VCaP (cell line): ENCODE data around the gene CLBA1.
"Not testable (repeated sequence)": the region's sequence is repeated elsewhere in the genome, so short reads cannot be mapped to it uniquely, and the experiment has no call there.

Experiments
- H3K27ac ChIP-seq: fragments of 450-650 bp; 2 replicates; pipeline ENCODE4 v1.5.1; 2017
- TF ChIP-seq, protein P1 (sequence below): fragments of 450-650 bp; conservative IDR thresholded peaks from 2 replicates; pipeline ENCODE4 v1.5.1; 2017; ENCODE audit warnings: mild to moderate bottlenecking, moderate library complexity

CLBA1 gene

DNA sequence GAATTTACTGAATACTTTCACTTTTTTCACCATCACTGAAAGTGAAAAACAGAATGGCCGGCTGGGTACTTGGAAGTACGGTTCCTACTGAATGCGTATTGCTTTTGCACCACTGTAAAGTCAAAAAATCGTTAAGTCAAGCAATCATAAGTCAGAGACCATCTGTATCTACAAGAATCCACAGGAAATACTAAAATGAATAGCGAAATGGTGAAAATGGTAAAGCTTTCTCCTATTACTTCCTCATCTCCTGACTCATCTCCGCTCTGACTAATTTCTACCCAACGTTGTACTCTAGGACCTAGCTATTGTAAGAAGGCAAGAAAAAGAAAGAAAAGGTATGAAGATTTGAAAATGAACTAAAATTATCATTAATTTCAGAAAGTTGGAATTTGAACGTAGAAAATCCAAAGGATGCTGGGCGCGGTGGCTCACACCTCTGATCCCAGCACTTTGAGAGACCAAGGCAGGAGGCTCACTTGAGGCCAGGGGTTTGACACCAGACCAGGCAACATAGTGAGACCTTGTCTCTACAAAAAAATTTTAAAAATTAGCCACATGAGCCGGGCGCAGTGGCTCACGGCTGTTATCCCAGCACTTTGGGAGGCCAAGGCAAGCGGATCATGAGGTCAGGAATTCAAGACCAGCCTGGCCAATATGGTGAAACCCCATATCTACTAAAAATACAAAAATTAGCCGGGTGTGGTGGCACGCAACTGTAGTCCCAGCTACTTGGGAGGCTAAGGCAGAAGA lies 40.6 kb downstream of the CLBA1 start:
- no peak overlapping the region; the same call in 1 of the 2 replicates for H3K27ac ChIP-seq
- TF ChIP-seq, protein P1, sequence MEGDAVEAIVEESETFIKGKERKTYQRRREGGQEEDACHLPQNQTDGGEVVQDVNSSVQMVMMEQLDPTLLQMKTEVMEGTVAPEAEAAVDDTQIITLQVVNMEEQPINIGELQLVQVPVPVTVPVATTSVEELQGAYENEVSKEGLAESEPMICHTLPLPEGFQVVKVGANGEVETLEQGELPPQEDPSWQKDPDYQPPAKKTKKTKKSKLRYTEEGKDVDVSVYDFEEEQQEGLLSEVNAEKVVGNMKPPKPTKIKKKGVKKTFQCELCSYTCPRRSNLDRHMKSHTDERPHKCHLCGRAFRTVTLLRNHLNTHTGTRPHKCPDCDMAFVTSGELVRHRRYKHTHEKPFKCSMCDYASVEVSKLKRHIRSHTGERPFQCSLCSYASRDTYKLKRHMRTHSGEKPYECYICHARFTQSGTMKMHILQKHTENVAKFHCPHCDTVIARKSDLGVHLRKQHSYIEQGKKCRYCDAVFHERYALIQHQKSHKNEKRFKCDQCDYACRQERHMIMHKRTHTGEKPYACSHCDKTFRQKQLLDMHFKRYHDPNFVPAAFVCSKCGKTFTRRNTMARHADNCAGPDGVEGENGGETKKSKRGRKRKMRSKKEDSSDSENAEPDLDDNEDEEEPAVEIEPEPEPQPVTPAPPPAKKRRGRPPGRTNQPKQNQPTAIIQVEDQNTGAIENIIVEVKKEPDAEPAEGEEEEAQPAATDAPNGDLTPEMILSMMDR, result no peak

DNA sequence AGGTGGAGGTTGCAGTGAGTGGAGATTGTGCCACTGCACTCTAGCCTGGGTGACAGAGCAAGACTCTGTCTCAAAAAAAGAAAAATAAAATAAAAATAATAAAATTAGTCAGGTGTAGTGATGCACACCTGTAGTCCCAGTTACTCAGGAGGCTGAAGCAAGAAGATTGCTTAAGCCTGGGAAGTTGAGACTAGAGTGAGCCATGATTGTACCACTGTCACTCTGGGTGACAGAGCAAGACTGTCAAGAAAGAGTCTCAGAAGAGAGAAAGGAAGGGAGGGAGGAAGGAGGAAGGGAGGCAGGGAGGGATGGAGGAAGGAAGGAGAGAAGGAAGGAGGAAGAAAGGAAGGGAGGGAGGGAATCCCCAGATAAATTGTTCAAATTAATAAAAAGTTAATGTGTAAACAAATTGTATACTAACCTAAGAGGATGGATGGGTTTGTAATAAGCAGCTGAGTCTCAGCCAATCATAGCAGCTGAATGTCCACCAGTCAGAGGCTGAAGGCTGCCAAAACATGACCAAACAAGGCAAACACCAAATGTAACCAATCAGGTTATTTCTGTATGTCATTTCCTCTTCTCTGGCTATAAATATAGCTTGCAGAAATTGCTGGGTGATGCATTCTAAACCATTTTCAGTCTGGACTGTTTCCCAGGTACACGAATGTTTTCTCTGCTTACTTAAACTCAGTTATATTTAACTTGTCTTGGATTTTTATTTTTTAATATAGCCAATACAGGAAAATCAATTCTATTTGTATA lies 41.4 kb downstream of the CLBA1 start:
- H3K27ac ChIP-seq, result peak overlapping the region; percentile 32; the same call in 1 of the 2 replicates
- TF ChIP-seq, protein P1, result no peak

DNA sequence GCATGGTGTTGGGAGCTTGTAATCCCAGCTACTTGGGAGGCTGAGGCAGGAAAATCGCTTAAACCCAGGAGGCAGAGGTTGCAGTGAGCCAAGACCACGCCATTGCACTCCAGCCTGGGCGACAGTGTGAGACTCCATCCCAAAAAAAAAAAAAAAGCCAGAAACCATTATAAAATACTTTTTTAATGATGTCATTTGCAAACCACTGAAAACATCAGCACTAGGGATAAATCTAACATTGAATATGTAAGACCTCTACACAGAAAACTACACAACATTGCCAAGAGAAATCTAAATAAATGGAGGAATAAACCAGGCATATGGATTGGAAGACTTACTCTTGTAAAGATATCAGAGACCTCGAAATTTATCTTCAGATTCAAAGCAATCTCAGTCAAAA lies 42.1 kb downstream of the CLBA1 start:
- peak overlapping the region; percentile 32; the same call in 1 of the 2 replicates for H3K27ac ChIP-seq

DNA sequence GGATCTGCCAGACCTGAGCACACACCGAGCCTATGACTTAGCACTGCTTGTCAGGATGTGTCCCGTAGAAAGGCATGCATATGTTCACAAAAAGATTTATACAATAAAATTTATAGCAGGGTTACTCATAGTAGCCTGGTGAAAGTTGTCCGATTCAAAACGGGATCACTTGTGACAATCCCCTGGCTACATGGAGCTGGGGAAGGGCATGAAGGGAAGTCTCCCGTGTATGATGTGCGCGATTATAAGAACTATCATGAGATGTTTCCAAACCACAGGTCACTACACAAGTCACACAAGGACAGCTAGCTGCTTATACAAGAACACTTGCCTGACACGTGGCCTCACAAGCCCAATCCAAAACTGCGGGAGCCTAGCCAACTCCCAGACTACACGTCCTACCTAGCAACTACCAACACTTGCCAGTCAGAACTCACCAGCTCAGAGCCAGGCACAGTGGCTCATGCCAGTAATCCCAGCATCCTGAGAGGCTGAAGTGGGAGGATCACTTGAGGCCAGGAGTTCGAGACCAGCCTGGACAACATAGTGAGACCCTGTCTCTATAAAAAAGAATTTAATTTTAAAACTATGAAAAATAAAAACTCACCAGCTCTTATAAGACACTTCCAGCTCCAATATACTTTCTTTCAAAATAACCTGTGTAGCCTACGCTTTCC lies 42.8 kb downstream of the CLBA1 start:
- H3K27ac ChIP-seq, result peak overlapping the region; percentile 32; the same call in 1 of the 2 replicates
- TF ChIP-seq, protein P1, result no peak

DNA sequence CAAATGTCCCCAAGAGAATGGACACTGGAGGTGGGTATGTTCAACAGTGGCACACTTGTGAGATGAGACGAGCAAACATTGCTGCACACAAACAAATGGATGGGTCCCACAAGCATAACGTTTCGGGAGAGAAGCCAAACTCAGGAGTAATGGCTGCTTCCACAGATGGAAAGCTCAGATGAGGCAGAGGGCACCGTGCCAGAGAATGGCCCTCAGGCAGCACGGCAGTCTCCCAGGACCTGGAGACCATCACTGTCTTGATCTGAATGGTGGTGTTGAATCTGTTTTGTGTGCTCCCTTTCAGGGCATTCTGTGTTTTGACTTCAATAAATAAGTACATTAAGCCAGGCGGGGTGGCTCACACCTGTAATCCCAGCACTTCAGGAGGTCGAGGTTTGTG lies 43.8 kb downstream of the CLBA1 start:
- TF ChIP-seq, protein P1, result no peak
- H3K27ac ChIP-seq, result no peak overlapping the region

DNA sequence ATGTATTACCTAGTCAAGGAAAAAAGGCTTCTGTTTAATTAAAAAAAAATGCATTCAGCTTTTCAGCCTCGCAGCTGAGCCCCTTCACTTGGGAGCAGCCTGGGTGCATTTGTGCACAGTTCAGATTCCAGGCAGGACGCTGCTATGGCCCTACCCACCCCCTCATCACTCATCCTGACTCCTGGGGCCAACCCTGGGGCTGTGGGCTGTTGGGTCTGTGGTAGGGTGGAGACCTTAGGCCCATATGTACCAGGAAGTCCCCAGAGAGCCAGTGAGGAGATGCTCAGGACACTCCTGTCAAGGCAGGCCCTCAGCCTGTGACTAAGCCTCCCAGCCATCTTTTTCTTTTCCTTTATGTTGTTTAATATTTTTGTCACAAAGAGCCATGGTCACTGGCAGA lies 44.6 kb downstream of the CLBA1 start:
- no peak overlapping the region for H3K27ac ChIP-seq
- TF ChIP-seq, protein P1, result no peak

DNA sequence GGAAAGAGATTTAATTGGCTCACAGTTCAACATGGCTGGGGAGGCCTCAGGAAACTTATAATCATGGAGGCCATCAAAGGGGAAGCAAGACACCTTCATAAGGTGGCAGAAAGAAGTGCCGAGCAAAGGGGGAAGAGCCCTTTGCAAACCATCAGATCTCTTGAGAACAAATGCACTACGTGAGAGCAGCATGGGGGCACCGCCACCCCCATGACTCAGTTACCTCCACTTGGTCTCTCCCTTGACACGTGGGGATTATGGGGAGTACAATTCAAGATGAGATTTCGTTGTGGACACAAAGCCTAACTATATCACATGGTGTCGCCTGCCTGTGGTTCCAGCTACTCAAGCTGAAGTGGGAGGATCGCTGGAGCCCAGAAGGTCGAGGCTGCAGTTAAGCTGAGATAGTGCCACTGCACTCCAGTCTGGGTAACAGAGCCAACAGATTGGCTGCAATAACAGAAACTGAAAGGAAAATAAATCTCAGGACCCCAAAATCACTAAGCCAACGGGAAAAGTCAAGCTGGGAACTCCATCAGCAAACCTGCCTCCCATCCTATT lies 45.3 kb downstream of the CLBA1 start:
- H3K27ac ChIP-seq, result no peak overlapping the region
- TF ChIP-seq, protein P1, result no peak

DNA sequence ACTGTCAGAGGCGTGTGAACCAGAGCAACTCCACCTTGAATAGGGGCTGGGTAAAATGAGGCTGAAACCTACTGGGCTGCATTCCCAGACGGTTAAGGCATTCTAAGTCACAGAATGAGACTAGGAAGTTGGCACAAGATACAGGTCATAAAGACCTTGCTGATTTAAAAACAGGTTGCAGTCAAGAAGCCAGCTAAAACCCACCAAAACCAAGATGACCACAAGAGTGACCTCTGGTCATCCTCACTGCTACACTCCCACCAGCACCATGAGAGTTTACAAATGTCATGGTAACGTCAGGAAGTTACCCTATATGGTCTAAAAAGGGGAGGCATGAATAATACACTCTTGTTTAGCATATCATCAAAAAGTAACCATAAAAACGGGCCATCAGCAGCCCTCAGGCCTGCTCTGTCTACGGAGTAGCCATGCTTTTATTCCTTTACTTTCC lies 46.9 kb downstream of the CLBA1 start:
- not testable (repeated sequence) for H3K27ac ChIP-seq

DNA sequence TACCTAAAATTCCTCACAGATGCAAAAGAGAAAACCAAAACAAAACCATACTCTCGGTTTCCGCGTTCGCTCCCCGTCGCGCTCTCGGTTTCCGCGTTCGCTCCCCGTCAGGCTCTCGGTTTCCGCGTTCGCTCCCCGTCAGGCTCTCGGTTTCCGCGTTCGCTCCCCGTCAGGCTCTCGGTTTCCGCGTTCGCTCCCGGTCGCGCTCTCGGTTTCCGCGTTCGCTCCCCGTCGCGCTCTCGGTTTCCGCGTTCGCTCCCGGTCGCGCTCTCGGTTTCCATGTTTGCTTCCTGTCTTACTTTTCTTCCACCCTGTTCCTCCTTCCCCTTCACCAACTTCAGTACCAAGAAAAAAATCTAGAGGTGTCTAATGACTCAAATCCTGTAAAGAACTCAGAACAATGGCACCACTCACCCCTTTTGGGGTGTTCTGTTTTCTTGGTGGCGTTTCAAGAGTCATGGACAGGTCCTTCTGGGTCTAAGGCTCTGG lies 47.9 kb downstream of the CLBA1 start:
- H3K27ac ChIP-seq, result not testable (repeated sequence)
